Limb (tissue), 2 donors: Measurements from ENCODE around the gene NMB.
A peak's percentile ranks its signal among the peaks of the same experiment; 100 is the strongest.
"Not testable (repeated sequence)": the region's sequence is repeated elsewhere in the genome, so short reads cannot be mapped to it uniquely, and the experiment has no call there.

ENCODE experiments used
- DNase-seq, 2 donors: peaks; one replicate each; pipeline ENCODE4 v3.0.0-alpha.2; 2016; ENCODE audit errors: extremely low spot score in 2 of 2

Gene NMB

GRCh38 chr15:84656972-84657371 lies 1.0 kb downstream of the NMB start:
- no peak for DNase-seq

GRCh38 chr15:84654689-84655453 lies 3.1 kb downstream of the NMB start:
- peak; percentile 81 to 83 for DNase-seq

GRCh38 chr15:84653910-84654688 lies 3.9 kb downstream of the NMB start, which contains the start of gene WDR73:
Gene WDR73, minus strand, starts transcription at chr15:84654283. Its CDS starts 9 bp downstream, at chr15:84654274.
- peak; percentile 96 to 99 for DNase-seq

- no peak for DNase-seq
These were observed 4.5 kb downstream of the NMB start for GRCh38 chr15:84653584-84653909.

- no peak for DNase-seq
These were observed 8.3 kb downstream of the NMB start for GRCh38 chr15:84649706-84650105.

- DNase-seq: no peak
These were observed 9.5 kb downstream of the NMB start for GRCh38 chr15:84648539-84648938.

GRCh38 chr15:84647726-84648125 lies 10.3 kb downstream of the NMB start:
- DNase-seq: no peak

GRCh38 chr15:84645997-84646396 lies 12.0 kb downstream of the NMB start:
- DNase-seq: no peak

- no peak for DNase-seq
These were observed 12.5 kb downstream of the NMB start for GRCh38 chr15:84645496-84645895.

GRCh38 chr15:84643838-84644237 lies 14.2 kb downstream of the NMB start:
- DNase-seq: no peak

- not testable (repeated sequence) for DNase-seq
These were observed 15.4 kb downstream of the NMB start for GRCh38 chr15:84642640-84643039.

- DNase-seq: not testable (repeated sequence)
These were observed 16.1 kb downstream of the NMB start for GRCh38 chr15:84641871-84642270.

- DNase-seq: no peak
These were observed 19.9 kb downstream of the NMB start for GRCh38 chr15:84638103-84638502.

GRCh38 chr15:84634228-84634837 lies 23.7 kb downstream of the NMB start:
- DNase-seq: no peak

GRCh38 chr15:84633311-84634227 lies 24.4 kb downstream of the NMB start:
- peak; percentile 47 to 85 for DNase-seq

- no peak for DNase-seq
These were observed 26.2 kb downstream of the NMB start for GRCh38 chr15:84631706-84632272.

GRCh38 chr15:84629033-84629432 lies 29.0 kb downstream of the NMB start:
- no peak for DNase-seq

- DNase-seq: no peak
These were observed 32.9 kb downstream of the NMB start for GRCh38 chr15:84625123-84625522.

GRCh38 chr15:84624359-84624758 lies 33.6 kb downstream of the NMB start:
- DNase-seq: no peak

GRCh38 chr15:84621358-84621979 lies 36.5 kb downstream of the NMB start:
- DNase-seq: no peak

- no peak for DNase-seq
These were observed 37.4 kb downstream of the NMB start for GRCh38 chr15:84620626-84621025.
